ENCODE data around the gene GJA4.

DNA sequence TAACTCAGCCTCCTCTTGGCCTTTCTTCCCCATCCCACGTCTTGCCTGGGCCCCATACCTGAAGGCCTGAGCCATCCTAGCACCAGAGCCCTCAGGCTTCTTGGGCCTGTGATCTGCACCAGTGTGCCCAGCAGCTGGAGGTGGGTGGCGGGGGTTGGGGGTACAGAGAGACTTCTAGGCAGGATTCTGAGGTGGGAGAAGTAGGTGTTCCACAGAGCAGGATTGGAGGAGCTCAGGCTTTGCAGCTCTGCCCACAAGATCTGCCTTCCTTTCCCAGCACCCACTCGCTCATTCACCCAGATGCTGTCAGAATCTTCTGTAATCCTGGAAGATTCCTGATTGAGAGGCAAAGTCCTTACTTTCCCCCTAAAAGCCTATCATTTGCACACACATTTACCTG lies 47.9 kb upstream of the GJA4 start:
- TF ChIP-seq, protein P1, sequence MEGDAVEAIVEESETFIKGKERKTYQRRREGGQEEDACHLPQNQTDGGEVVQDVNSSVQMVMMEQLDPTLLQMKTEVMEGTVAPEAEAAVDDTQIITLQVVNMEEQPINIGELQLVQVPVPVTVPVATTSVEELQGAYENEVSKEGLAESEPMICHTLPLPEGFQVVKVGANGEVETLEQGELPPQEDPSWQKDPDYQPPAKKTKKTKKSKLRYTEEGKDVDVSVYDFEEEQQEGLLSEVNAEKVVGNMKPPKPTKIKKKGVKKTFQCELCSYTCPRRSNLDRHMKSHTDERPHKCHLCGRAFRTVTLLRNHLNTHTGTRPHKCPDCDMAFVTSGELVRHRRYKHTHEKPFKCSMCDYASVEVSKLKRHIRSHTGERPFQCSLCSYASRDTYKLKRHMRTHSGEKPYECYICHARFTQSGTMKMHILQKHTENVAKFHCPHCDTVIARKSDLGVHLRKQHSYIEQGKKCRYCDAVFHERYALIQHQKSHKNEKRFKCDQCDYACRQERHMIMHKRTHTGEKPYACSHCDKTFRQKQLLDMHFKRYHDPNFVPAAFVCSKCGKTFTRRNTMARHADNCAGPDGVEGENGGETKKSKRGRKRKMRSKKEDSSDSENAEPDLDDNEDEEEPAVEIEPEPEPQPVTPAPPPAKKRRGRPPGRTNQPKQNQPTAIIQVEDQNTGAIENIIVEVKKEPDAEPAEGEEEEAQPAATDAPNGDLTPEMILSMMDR (IDR thresholded peaks at IDR 0.05; ENCODE audit: poor library complexity): no peak
- no peak for TF ChIP-seq EZH2 (IDR thresholded peaks at IDR 0.05; ENCODE audit: borderline replicate concordance)
- TF ChIP-seq EZH2phosphoT487 (IDR thresholded peaks at IDR 0.05; ENCODE audit: low read depth, severe bottlenecking, unreplicated experiment): no peak
